ENCODE results near the gene HDAC11.

GRCh38 chr3:13545952-13546454 is 65.9 kb downstream of the HDAC11 start:
- TF ChIP-seq CTCF (conservative IDR thresholded peaks at IDR 0.05 in 1 of 2, IDR thresholded peaks at IDR 0.05 in 1 of 2; ENCODE audit: low read depth in 1 of 2, low read length in 2 of 2), result no peak
- TF ChIP-seq EZH2 (IDR thresholded peaks at IDR 0.05; ENCODE audit: low read length, missing control alignments), result no peak

Data from fibroblast of lung (primary cell).